ENCODE measurements around the gene CPA5.

CPA5 gene

GRCh38 chr7:130334274-130334673, 10.3 kb upstream of the CPA5 start:
- Histone ChIP-seq H3K4me1 (ENCODE audit: control insufficient read depth, low read depth, low read length) (peaks cover 14% of the 10 kb centered on the region), H3K27ac (ENCODE audit: low read length) (no peak overlapping the region), H3K4me3 (ENCODE audit: low read length) (no peak overlapping the region), H3K9me3 (ENCODE audit: control insufficient read depth, low read depth, low read length) (no peaks in the 10 kb centered on the region), H3K27me3 (ENCODE audit: control insufficient read depth, insufficient read depth, low read length) (no peaks in the 10 kb centered on the region), H3K9ac (ENCODE audit: low read length) (no peak overlapping the region), H3K36me3 (ENCODE audit: control insufficient read depth, low read depth, low read length) (no peaks in the 10 kb centered on the region)

- Histone ChIP-seq H3K9ac (ENCODE audit: low read length) (no peak overlapping the region), H3K27ac (ENCODE audit: low read length) (no peak overlapping the region), H3K4me1 (ENCODE audit: control insufficient read depth, low read depth, low read length) (peaks cover 14% of the 10 kb centered on the region), H3K27me3 (ENCODE audit: control insufficient read depth, insufficient read depth, low read length) (no peaks in the 10 kb centered on the region), H3K9me3 (ENCODE audit: control insufficient read depth, low read depth, low read length) (no peaks in the 10 kb centered on the region), H3K4me3 (ENCODE audit: low read length) (no peak overlapping the region), H3K36me3 (ENCODE audit: control insufficient read depth, low read depth, low read length) (no peaks in the 10 kb centered on the region)
Measured at GRCh38 chr7:130337410-130337971, 7.1 kb upstream of the CPA5 start.

GRCh38 chr7:130338233-130338632, 6.4 kb upstream of the CPA5 start:
- no peak overlapping the region for H3K9ac ChIP-seq (ENCODE audit: low read length)
- peaks cover 14% of the 10 kb centered on the region for H3K4me1 ChIP-seq (ENCODE audit: control insufficient read depth, low read depth, low read length)
- no peaks in the 10 kb centered on the region for H3K27me3 ChIP-seq (ENCODE audit: control insufficient read depth, insufficient read depth, low read length)
- no peak overlapping the region for H3K27ac ChIP-seq (ENCODE audit: low read length)
- H3K36me3 ChIP-seq (ENCODE audit: control insufficient read depth, low read depth, low read length): no peaks in the 10 kb centered on the region
- no peak overlapping the region for H3K4me3 ChIP-seq (ENCODE audit: low read length)
- H3K9me3 ChIP-seq (ENCODE audit: control insufficient read depth, low read depth, low read length): no peaks in the 10 kb centered on the region

GRCh38 chr7:130341882-130342281, 2.7 kb upstream of the CPA5 start:
- H3K27ac ChIP-seq (ENCODE audit: low read length): no peak overlapping the region
- no peaks in the 10 kb centered on the region for H3K36me3 ChIP-seq (ENCODE audit: control insufficient read depth, low read depth, low read length)
- H3K9ac ChIP-seq (ENCODE audit: low read length): no peak overlapping the region
- no peaks in the 10 kb centered on the region for H3K27me3 ChIP-seq (ENCODE audit: control insufficient read depth, insufficient read depth, low read length)
- H3K4me3 ChIP-seq (ENCODE audit: low read length): no peak overlapping the region
- H3K9me3 ChIP-seq (ENCODE audit: control insufficient read depth, low read depth, low read length): no peaks in the 10 kb centered on the region
- peaks cover 29% of the 10 kb centered on the region for H3K4me1 ChIP-seq (ENCODE audit: control insufficient read depth, low read depth, low read length)

- no peaks in the 10 kb centered on the region for H3K36me3 ChIP-seq (ENCODE audit: control insufficient read depth, low read depth, low read length)
- no peaks in the 10 kb centered on the region for H3K27me3 ChIP-seq (ENCODE audit: control insufficient read depth, insufficient read depth, low read length)
- H3K27ac ChIP-seq (ENCODE audit: low read length): no peak overlapping the region
- H3K4me3 ChIP-seq (ENCODE audit: low read length): no peak overlapping the region
- H3K9me3 ChIP-seq (ENCODE audit: control insufficient read depth, low read depth, low read length): no peaks in the 10 kb centered on the region
- H3K9ac ChIP-seq (ENCODE audit: low read length): no peak overlapping the region
- peaks cover 28% of the 10 kb centered on the region for H3K4me1 ChIP-seq (ENCODE audit: control insufficient read depth, low read depth, low read length)
Measured at GRCh38 chr7:130342701-130343380, 1.8 kb upstream of the CPA5 start.

- Histone ChIP-seq H3K4me1 (ENCODE audit: control insufficient read depth, low read depth, low read length) (peaks cover 19% of the 10 kb centered on the region), H3K4me3 (ENCODE audit: low read length) (peak overlapping the region; percentile 0), H3K9me3 (ENCODE audit: control insufficient read depth, low read depth, low read length) (no peaks in the 10 kb centered on the region), H3K27ac (ENCODE audit: low read length) (no peak overlapping the region), H3K9ac (ENCODE audit: low read length) (no peak overlapping the region), H3K36me3 (ENCODE audit: control insufficient read depth, low read depth, low read length) (no peaks in the 10 kb centered on the region), H3K27me3 (ENCODE audit: control insufficient read depth, insufficient read depth, low read length) (no peaks in the 10 kb centered on the region)
Measured at GRCh38 chr7:130345136-130345535, 520 bp downstream of the CPA5 start.

- H3K9ac ChIP-seq (ENCODE audit: low read length): no peak overlapping the region
- no peaks in the 10 kb centered on the region for H3K9me3 ChIP-seq (ENCODE audit: control insufficient read depth, low read depth, low read length)
- no peaks in the 10 kb centered on the region for H3K27me3 ChIP-seq (ENCODE audit: control insufficient read depth, insufficient read depth, low read length)
- no peak overlapping the region for H3K27ac ChIP-seq (ENCODE audit: low read length)
- no peaks in the 10 kb centered on the region for H3K36me3 ChIP-seq (ENCODE audit: control insufficient read depth, low read depth, low read length)
- H3K4me3 ChIP-seq (ENCODE audit: low read length): peak overlapping the region; percentile 0
- H3K4me1 ChIP-seq (ENCODE audit: control insufficient read depth, low read depth, low read length): peaks cover 20% of the 10 kb centered on the region
Measured at GRCh38 chr7:130345725-130346124, 1.1 kb downstream of the CPA5 start.

- Histone ChIP-seq H3K9ac (ENCODE audit: low read length) (no peak overlapping the region), H3K27ac (ENCODE audit: low read length) (no peak overlapping the region), H3K36me3 (ENCODE audit: control insufficient read depth, low read depth, low read length) (no peaks in the 10 kb centered on the region), H3K9me3 (ENCODE audit: control insufficient read depth, low read depth, low read length) (no peaks in the 10 kb centered on the region), H3K27me3 (ENCODE audit: control insufficient read depth, insufficient read depth, low read length) (no peaks in the 10 kb centered on the region), H3K4me1 (ENCODE audit: control insufficient read depth, low read depth, low read length) (peaks cover 23% of the 10 kb centered on the region), H3K4me3 (ENCODE audit: low read length) (no peak overlapping the region)
Measured at GRCh38 chr7:130346177-130346905, 1.7 kb downstream of the CPA5 start.

GRCh38 chr7:130346941-130347340, 2.3 kb downstream of the CPA5 start:
- H3K4me1 ChIP-seq (ENCODE audit: control insufficient read depth, low read depth, low read length): peaks cover 29% of the 10 kb centered on the region
- no peak overlapping the region for H3K4me3 ChIP-seq (ENCODE audit: low read length)
- H3K9ac ChIP-seq (ENCODE audit: low read length): no peak overlapping the region
- H3K27me3 ChIP-seq (ENCODE audit: control insufficient read depth, insufficient read depth, low read length): peaks cover 2% of the 10 kb centered on the region
- H3K36me3 ChIP-seq (ENCODE audit: control insufficient read depth, low read depth, low read length): no peaks in the 10 kb centered on the region
- no peak overlapping the region for H3K27ac ChIP-seq (ENCODE audit: low read length)
- H3K9me3 ChIP-seq (ENCODE audit: control insufficient read depth, low read depth, low read length): no peaks in the 10 kb centered on the region

GRCh38 chr7:130349911-130350782, 5.5 kb downstream of the CPA5 start:
- H3K36me3 ChIP-seq (ENCODE audit: control insufficient read depth, low read depth, low read length): no peaks in the 10 kb centered on the region
- no peak overlapping the region for H3K27ac ChIP-seq (ENCODE audit: low read length)
- peaks cover 36% of the 10 kb centered on the region for H3K4me1 ChIP-seq (ENCODE audit: control insufficient read depth, low read depth, low read length)
- H3K9ac ChIP-seq (ENCODE audit: low read length): no peak overlapping the region
- no peak overlapping the region for H3K4me3 ChIP-seq (ENCODE audit: low read length)
- no peaks in the 10 kb centered on the region for H3K9me3 ChIP-seq (ENCODE audit: control insufficient read depth, low read depth, low read length)
- peaks cover 3% of the 10 kb centered on the region for H3K27me3 ChIP-seq (ENCODE audit: control insufficient read depth, insufficient read depth, low read length)

Data from iPS-18a (cell line).